ENCODE results near the gene PGAM2.

The PGAM2 gene

GRCh38 chr7:44082541-44083207 lies 17.3 kb upstream of the PGAM2 start:
- no peaks in the 10 kb centered on the region for H3K9me3 ChIP-seq (ENCODE audit: control insufficient read depth, insufficient read depth, low read depth, low read length)
- peak overlapping the region; percentile 81 for H3K4me3 ChIP-seq (ENCODE audit: low read depth, low read length)
- H3K4me1 ChIP-seq (ENCODE audit: control insufficient read depth, insufficient read depth, low read length), result no peaks in the 10 kb centered on the region
- ChIA-PET POLR2A (no interaction called here), CTCF (no interaction called here)
- no peak overlapping the region; the same call in 1 of the 2 replicates for H3K27ac ChIP-seq (ENCODE audit: extremely low read depth, low read depth, low read length)
- peaks cover 4 to 31% of the 10 kb centered on the region in 2 experiments; a peak in 2 of 3 replicates for H3K36me3 ChIP-seq (ENCODE audit: control insufficient read depth in 2 of 2, insufficient read depth in 1 of 2, low read length in 2 of 2)
- TF ChIP-seq ZFHX2 (tag by site-specific recombination; conservative IDR thresholded peaks at IDR 0.05), result peak; percentile 38
- TF ChIP-seq ZBTB8A (tag by site-specific recombination; IDR thresholded peaks at IDR 0.05), result peak; percentile 53; the same call in 1 of the 2 replicates
- peak; percentile 71 for TF ChIP-seq ZNF335 (tag by site-specific recombination; conservative IDR thresholded peaks at IDR 0.05)
- no peak for TF ChIP-seq ZIC2 (tag by site-specific recombination; IDR thresholded peaks at IDR 0.05)
- no peak; the same call in 1 of the 2 replicates for TF ChIP-seq GLIS1 (tag by site-specific recombination; IDR thresholded peaks at IDR 0.05)
- no peak for TF ChIP-seq ZNF544 (tag by site-specific recombination; IDR thresholded peaks at IDR 0.05)
- TF ChIP-seq, protein P1, sequence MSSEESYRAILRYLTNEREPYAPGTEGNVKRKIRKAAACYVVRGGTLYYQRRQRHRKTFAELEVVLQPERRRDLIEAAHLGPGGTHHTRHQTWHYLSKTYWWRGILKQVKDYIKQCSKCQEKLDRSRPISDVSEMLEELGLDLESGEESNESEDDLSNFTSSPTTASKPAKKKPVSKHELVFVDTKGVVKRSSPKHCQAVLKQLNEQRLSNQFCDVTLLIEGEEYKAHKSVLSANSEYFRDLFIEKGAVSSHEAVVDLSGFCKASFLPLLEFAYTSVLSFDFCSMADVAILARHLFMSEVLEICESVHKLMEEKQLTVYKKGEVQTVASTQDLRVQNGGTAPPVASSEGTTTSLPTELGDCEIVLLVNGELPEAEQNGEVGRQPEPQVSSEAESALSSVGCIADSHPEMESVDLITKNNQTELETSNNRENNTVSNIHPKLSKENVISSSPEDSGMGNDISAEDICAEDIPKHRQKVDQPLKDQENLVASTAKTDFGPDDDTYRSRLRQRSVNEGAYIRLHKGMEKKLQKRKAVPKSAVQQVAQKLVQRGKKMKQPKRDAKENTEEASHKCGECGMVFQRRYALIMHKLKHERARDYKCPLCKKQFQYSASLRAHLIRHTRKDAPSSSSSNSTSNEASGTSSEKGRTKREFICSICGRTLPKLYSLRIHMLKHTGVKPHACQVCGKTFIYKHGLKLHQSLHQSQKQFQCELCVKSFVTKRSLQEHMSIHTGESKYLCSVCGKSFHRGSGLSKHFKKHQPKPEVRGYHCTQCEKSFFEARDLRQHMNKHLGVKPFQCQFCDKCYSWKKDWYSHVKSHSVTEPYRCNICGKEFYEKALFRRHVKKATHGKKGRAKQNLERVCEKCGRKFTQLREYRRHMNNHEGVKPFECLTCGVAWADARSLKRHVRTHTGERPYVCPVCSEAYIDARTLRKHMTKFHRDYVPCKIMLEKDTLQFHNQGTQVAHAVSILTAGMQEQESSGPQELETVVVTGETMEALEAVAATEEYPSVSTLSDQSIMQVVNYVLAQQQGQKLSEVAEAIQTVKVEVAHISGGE (tag by site-specific recombination; conservative IDR thresholded peaks at IDR 0.05; ENCODE audit: low read depth), result peak; percentile 33; the same call in 1 of the 2 replicates
- TF ChIP-seq GLIS2 (tag by site-specific recombination; IDR thresholded peaks at IDR 0.05), result peak; percentile 71; the same call in 1 of the 2 replicates
- 0 out of 2 replicates have a peak, but pooled peaks have one; percentile 30 for TF ChIP-seq ZNF580 (tag by site-specific recombination; IDR thresholded peaks at IDR 0.05)
- 0 out of 2 replicates have a peak, but pooled peaks have one; percentile 38 for TF ChIP-seq ZBTB1 (tag by site-specific recombination; IDR thresholded peaks at IDR 0.05)
- TF ChIP-seq REPIN1 (tag by site-specific recombination; IDR thresholded peaks at IDR 0.05; ENCODE audit: low read depth), result no peak
- TF ChIP-seq ZNF785 (tag by site-specific recombination; IDR thresholded peaks at IDR 0.05), result 0 out of 2 replicates have a peak, but pooled peaks have one; percentile 56
- TF ChIP-seq ZNF488 (tag by site-specific recombination; IDR thresholded peaks at IDR 0.05), result no peak
- TF ChIP-seq ZNF561 (tag by site-specific recombination; IDR thresholded peaks at IDR 0.05; ENCODE audit: borderline replicate concordance), result peak; percentile 61; the same call in 1 of the 2 replicates
- TF ChIP-seq, protein P2, sequence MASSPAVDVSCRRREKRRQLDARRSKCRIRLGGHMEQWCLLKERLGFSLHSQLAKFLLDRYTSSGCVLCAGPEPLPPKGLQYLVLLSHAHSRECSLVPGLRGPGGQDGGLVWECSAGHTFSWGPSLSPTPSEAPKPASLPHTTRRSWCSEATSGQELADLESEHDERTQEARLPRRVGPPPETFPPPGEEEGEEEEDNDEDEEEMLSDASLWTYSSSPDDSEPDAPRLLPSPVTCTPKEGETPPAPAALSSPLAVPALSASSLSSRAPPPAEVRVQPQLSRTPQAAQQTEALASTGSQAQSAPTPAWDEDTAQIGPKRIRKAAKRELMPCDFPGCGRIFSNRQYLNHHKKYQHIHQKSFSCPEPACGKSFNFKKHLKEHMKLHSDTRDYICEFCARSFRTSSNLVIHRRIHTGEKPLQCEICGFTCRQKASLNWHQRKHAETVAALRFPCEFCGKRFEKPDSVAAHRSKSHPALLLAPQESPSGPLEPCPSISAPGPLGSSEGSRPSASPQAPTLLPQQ (tag by site-specific recombination; IDR thresholded peaks at IDR 0.05), result no peak
- TF ChIP-seq ZNF585B (tag by site-specific recombination; IDR thresholded peaks at IDR 0.05), result no peak
- no peak for TF ChIP-seq MYNN (tag by site-specific recombination; IDR thresholded peaks at IDR 0.05; ENCODE audit: borderline replicate concordance)
- TF ChIP-seq, protein P3, sequence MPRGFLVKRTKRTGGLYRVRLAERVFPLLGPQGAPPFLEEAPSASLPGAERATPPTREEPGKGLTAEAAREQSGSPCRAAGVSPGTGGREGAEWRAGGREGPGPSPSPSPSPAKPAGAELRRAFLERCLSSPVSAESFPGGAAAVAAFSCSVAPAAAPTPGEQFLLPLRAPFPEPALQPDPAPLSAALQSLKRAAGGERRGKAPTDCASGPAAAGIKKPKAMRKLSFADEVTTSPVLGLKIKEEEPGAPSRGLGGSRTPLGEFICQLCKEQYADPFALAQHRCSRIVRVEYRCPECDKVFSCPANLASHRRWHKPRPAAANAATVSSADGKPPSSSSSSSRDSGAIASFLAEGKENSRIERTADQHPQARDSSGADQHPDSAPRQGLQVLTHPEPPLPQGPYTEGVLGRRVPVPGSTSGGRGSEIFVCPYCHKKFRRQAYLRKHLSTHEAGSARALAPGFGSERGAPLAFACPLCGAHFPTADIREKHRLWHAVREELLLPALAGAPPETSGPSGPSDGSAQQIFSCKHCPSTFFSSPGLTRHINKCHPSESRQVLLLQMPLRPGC (tag by site-specific recombination; IDR thresholded peaks at IDR 0.05), result peak; percentile 38; the same call in 1 of the 2 replicates
- TF ChIP-seq ZBTB20 (tag by site-specific recombination; IDR thresholded peaks at IDR 0.05), result peak; percentile 31; the same call in 1 of the 2 replicates
- TF ChIP-seq ZNF449 (tag by site-specific recombination; IDR thresholded peaks at IDR 0.05), result 0 out of 2 replicates have a peak, but pooled peaks have one; percentile 30
- 0 out of 2 replicates have a peak, but pooled peaks have one; percentile 27 for TF ChIP-seq ZNF391 (tag by site-specific recombination; IDR thresholded peaks at IDR 0.05; ENCODE audit: borderline replicate concordance, low read depth)
- no peak for TF ChIP-seq ZNF132 (tag by site-specific recombination; IDR thresholded peaks at IDR 0.05; ENCODE audit: borderline replicate concordance)
- peak; percentile 64; the same call in 1 of the 2 replicates for TF ChIP-seq KLF7 (tag by site-specific recombination; IDR thresholded peaks at IDR 0.05; ENCODE audit: borderline replicate concordance)
- TF ChIP-seq ZNF791 (tag by site-specific recombination; IDR thresholded peaks at IDR 0.05), result no peak
- no peak for TF ChIP-seq ZNF223 (tag by site-specific recombination; IDR thresholded peaks at IDR 0.05)
- TF ChIP-seq KLF16 (tag by site-specific recombination; IDR thresholded peaks at IDR 0.05), result peak; percentile 53
- peak; percentile 82 for TF ChIP-seq SP3 (tag by site-specific recombination; IDR thresholded peaks at IDR 0.05)
